HG02852 (cell line): Measurements from ENCODE around the gene ADGRB2.
A peak's percentile ranks its signal among the peaks of the same experiment; 100 is the strongest.

ENCODE experiments used
- ATAC-seq: cut with Tn5 transposase; IDR thresholded peaks from one replicate; pipeline ENCODE4 v1.9.1; 2021; ENCODE audit warnings: mild to moderate bottlenecking, moderate library complexity; ENCODE audit not compliant: unreplicated experiment

The ADGRB2 gene

DNA sequence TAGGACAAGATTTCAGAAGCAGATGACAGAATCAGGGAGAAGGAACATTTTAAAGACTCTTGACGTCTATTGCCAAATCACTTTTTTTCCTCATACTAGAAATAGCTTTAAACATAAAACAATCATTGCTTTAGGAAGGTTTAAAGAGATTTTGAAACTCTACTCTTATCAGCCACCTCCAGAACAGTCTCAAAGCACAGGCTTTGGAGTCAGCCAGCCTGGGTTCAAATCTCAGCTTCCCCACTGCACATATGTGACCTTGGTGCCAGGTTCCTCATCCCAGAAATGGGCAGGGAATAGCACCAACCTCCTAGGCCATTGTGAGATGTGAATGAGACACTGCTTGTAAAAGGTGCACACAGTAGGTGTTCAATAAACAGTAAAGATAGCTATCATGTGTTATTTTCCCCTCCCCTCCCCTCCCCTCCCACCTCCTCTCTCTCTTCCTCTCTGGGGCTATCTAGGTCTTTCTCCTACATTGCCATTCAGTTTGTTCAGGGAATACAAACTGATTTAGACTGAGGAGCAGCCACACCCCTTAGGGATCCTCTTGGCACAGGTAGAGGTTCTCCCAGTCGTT lies 31.0 kb upstream of the ADGRB2 start:
- no peak for ATAC-seq

DNA sequence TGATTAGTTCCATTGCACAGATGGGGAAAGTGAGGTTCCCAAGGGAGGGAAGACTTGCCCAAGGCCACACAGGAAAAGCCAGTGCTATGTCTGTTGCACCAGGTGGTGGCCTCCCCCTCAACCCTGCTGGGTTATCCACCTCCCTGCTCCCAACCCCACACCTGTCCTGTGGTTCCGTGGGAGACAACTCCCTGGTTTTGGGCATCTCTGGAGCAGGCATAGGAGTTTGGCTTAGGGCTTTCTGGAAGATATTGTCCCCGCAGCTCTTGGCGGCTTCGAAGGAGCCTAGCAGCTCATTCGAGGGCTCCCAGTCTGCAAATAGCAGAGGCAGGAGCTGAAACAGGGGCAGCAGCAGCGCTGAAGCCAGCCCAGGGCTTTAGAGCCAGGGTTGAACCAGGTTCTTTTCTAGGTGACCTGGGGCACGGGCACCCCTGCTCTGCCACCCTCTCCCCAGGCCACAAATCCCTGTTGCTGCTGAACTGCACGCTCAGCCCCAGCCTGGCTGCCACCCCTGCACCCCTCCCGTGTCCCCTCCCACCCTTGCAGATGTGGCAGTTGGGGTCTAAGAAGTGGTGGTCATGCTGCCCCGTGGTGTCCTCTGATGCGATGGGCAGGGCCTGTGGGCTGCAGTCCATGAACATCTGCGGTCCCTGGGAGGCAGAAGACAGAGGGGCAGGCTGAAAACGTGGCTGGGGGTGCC lies 29.6 kb upstream of the ADGRB2 start:
- ATAC-seq: no peak

DNA sequence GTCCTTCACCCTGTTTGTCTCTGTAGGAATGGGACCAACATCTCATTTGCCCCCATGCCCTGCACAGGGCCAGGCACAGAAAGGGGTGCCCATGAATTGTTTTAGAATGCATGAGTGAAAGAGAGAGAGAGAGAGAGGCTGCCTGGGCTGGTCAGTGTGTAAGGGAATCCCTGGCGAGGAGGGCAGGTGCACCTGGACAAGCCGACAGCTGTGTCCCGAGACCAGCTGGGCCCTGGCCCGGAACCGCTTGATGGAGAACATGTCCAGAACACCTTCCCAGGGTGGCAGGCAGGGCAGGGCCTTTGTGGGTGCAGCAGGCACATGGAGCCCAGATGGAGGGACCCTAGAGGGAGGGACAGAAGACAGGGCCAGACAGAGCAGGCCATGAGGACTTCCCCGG lies 28.9 kb upstream of the ADGRB2 start:
- ATAC-seq: no peak

DNA sequence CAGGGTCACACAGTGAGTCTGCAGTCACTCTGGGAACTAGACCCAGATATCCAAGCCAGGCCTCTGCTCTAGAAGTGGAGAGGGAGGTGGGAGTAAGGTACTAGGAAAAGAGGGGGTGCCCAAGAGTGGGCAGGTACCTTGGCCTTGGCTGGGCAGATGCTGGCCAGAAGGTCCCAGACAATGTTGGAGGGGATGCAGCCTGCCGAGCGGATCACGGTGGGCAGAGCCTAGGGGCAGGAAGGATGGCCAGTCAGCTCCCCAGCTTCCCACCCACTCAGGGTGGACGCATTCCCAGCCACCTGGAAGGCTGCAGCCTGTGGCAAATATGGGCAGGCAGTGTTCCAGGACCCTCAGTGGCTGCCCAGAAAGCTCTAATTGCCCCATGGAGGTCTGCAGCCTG lies 28.4 kb upstream of the ADGRB2 start:
- ATAC-seq: no peak

DNA sequence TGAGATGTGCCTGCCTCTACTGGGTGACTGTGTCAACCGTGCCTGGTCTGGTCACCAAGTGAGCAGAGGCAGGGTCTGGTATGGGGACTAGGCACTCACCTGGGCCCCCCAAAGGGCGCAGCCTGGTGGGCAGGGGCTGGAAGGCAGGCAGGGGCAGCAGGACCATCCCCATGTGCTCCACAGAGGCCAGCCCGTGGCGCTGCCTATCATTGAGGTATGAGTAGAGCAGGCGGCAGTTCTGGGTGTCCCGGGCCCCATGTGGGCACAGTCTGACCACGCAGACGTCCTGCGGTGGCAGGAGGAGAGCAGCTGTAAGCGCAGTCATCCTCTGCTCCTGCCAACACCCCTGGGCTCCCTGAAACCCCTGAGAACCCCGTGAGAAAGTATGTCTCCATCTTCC lies 28.0 kb upstream of the ADGRB2 start:
- no peak for ATAC-seq

DNA sequence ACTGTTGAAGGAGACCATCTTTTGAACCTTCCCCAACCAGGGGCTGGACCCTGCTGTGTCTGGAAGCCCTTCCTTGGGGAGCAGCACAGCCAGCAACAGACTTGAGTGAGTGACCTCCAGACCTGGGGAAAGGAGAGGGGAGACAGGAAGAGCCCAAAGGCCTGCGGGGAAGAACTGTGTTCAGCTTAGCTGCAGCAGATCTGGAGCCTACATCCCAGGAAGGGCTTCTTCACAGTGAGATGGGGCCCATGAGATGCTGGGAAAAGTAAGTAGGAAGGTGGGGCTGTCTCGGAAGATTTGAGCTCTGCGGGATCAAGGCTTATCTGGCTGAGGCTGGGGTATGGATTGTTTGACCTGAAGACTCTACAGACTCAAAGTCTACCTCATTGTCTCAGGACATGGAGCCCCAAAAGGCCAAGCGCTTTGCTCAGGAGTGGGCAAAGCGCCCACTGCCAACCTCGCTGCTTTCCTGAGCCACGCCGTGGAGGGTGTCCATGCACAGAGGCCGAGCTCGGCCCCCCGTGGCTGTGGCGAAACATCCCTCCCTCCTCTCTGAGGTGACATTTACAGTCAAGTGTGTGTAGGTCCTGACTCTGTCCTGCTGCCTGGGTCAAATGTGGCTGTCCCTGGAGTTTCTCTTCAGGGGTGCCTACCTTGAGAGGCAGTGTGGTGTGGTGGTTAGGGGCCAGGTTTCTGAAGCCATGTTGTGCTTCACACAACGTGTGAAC lies 27.2 kb upstream of the ADGRB2 start:
- ATAC-seq: no peak

DNA sequence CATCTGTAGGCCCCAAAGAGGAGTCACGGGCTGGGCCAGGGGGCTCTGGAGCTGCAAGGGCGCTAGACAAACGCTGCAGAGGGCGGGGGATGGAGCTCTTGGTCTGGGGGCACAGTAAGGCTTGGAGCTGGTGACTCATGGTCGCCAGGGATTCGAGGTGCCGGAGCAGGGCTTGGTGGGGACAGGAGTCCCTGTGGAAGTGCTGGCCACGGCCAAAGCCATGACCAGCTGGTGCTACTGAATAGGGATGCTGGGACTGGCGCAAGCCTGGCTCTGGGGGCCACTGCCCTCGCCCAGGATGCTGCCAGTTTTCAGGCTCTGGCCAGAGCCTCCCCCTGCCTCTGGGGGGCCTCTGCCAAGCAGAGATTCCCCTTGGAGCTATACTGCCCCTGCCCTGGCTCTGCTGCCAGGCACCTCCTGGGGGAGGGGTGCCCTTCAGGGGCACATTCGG lies 26.5 kb upstream of the ADGRB2 start:
- ATAC-seq: no peak

DNA sequence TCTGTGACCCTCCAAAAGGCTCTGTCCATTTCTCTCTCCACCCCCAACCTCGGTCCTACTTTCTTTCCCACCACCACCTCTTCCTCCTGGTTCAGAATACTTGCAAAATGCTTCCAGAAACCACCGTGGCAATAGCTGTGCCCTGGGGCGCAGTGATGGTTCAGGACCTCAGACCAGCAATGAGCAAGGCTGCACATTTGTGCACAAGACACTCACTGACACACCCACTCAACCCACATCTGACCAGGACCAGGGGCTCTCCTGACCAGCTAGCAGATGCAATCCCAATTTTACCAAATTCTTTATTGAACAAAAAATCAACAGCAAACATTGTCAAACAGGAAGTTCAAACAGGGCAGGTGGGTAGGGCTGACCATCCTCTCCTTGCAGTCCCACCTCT lies 26.0 kb upstream of the ADGRB2 start:
- ATAC-seq: no peak

DNA sequence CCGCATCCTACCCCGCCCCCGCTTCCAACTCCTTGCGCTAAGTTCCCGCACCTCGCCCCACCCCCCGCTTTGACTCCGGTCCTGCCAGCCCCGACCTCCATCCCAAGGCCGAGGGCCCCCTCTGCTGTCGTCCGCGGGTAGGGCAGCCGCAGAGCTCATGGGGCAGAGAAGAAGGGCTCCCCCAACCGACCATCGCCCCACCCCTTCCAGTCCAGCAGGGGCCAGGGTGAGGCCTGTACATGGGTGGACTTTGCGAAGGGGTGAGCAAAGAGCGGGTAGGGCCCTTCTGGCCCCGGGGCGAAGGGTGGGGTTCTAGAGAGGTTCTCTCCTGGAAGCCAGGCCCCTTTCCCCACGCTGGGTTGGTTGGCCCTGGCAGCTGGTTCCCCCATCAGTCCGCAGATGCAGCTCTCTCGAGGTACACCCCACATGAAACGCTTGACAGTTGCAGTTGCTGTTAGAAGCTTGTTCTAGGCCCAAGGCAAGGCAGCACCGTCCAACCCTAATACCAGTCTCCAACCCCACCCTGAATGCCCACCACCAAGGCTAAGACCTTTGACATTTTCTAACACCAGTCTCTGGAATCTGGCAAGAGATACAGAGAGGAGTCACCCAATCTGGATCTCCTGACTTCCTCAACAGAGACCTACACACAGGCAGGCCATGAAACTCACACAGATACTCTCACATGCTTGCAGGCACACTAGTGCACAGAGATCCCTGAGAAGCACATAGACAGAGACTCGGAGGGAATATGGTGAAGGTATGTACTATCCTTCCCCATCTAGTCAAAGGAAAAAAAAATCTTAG lies 25.3 kb upstream of the ADGRB2 start:
- ATAC-seq: peak; percentile 44

DNA sequence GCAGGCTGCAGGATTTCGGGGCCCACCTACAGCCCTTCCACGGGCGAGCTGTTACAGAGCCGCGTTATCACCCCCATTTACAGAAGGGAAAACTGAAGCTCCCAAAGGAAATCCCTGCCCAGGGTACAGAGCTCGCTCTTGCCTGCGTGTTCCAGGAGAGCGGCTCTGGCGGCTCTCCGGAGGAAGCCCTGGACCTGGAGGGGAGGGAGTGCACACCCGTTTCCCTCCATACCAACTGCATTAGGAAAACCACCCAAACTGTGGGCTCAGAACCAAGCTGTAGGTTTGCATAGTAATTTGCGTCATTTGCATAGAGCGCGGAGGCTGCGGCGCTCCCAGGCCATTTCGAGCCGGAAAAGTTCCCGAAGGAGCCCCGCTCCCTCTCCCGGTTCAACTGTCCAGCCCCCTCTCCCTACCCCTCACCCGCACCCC lies 24.7 kb upstream of the ADGRB2 start:
- peak; percentile 13 for ATAC-seq

DNA sequence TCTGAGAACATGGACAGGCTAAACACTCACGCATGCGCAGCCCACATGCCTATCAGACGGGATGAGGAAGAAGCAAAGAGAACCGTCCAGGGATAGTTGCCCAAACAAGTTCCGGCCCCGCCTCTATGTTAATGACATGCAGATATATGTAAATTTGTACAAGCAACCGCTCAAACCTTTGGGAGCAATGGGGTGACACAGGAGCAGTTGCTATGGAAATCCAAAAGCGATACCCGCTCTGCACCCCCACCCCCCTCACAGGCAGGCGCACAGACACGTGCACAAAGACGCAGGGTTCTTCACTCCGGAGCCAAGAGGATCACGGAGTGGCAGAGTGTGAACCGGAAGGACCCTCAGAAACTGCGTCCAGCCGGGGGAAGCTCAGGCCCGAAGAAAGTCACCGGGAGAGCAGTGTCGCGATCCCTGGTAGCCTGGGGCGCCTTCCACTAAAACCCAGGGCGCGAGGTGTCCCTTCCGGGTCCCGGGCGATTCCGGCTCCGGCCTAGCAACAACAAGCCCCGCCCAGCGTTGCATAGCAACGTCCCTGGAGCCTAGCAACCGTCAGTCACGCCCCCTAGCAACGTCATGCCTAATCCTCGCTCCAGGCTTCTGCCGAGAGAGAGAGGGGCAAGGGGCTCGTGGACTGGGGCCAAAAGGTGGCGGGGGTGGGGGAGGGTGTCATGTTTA lies 24.1 kb upstream of the ADGRB2 start:
- peak; percentile 74 for ATAC-seq

DNA sequence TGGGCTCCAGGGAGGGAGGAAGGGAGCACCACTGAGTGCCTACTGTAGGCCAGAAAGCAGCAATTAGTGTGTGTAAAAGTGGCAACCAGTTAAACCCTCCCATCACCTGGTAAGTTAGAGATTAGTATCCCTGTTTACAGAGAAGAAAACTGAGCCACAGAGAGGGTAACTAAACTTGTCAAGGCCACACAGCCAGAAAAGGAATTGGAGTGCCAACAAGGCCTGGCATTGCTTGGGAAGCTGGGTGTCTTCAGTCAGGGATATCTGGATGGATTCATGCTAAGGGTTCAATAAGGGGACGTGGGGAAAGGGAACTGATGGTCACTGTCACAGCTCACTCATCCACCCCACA lies 23.6 kb upstream of the ADGRB2 start:
- ATAC-seq: no peak

DNA sequence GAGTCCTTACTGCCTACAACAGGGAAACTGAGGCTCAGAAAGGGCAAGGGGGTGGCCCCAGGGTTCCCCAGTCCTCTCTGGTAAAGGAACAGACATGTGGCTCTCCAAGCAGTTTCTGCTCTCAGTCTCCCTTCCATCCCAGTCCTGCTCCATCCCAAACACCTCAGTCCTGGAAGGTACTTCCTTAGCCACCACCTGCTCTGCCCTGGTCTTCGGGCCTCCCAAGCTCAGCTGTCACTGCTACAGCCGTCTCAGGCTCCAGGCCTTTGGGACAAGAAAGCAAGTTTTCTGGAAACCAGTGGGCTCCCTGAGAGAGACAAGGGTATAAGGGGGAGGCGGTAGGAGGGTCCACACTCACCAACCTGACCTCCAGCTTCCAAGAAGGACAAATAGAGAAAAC lies 23.1 kb upstream of the ADGRB2 start:
- ATAC-seq: no peak

DNA sequence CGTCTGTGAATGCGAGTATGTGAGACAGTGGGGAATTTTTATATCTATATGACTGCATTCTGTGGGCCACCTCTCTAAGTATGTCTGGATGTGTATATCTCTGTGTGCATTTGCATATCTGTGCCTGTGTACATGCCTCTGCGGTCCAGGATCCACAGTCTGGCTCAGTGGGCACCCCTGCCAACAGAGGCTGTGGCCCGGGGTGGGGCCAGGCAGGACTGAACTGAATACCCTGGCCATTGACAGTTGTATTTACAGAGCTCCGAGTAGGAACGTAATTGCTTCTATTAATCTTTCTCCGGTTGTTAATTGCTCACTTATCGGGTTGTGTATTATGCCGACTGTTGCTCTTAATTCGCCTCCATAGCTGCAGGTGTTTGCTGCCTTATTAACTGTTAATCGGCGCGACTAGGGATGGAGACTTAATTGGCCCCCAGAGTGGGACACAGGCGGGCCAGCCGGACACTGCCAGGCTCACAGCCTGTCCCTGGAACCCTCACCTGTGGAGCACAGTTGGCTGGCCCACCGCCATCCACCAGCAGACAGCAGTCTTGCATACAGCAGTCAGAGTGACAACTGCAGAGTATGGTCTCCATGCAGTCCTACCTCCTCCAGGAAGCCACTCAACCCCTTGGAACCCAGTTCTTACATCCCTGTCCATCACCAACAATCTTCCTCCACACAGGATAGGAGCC lies 22.4 kb upstream of the ADGRB2 start:
- ATAC-seq: no peak

DNA sequence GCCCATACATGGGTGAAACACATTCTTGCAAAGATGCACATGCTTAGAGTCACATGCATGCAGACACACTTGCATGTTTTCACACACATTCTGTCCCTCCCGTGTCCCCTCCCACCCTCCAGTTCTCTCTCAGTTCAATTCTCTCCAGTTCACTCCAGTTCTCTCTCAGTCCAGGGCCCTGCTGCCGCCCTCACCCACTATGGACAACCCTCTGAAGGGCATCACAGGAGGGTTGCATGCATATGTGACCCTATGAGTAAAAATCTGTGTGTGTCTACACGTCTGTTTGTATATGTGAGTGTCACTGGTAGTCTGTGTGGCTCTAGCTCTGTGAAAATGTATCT lies 21.8 kb upstream of the ADGRB2 start:
- no peak for ATAC-seq

DNA sequence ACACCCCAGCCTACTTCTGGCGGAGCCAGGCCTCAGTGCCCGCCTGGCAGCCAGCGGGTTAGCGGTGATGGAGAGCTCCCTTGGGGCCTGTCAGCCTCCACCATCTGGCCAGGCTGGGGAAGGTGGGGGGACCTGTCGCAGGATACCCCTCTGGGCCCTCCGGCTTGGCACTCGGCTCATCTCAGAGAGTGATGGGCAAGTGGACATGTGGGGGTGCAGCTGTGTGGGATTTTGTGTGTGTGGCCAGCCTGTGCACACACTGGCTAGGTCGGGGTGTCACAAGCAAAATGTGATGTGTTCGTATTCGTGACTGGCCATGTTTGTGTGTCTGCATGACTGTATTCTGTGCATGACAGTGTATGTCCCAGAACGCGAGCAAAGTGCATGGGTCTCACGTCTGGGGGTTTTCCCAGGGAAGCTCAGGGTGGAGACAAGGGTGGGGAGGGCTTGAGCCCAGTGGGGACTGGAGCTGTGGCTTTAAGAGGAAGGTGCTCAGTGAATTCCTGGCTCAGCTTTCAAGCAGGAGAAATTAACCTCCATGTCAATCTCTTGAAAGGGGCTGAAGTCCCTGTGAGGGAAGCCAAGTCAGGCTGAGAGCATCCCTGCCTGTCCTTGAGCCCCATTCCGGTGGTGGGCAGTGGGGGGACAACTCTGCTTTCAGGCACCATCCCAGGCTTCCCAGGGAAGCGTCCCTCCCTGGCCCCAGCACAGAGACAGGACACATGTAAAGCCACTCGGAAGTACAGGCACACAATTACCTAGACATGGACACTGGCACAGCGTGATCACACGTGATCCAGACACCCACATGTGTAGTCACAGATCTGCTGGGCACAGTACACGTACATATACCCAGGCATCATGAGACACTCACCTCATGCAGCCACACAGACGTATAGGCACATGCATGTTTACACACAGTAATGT lies 21.1 kb upstream of the ADGRB2 start:
- no peak for ATAC-seq

DNA sequence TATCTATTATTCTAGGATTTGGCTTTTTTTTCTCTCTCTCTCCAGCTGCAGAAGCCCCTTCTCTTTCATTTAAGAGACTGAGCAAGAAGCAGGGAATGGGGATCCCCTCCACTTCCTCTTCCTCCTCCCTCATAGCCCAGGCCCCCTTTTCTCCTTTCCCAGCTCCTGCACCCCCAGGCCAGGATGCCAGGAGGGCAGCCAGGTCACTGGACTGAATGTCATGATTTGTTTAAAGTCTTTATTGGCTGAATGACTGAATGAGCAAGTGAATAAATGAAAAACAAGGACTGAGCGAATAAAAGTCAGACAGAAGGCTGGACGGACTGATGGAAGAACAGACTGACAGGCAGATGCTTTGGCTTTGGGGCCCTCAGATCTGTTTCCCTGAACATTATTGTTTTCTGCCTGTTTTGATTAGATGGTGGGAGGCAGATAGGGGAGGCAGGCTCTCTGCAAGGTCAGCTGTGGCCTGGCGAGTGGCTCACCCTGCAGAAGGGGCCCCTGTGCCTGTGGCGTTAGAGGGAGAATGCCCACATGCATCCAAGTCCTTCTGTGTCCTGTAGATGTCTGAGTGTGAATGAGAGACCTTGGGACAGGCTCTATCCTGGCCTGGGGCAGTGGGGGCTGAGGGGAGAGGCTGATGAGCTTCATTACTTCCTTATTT lies 20.3 kb upstream of the ADGRB2 start:
- no peak for ATAC-seq

DNA sequence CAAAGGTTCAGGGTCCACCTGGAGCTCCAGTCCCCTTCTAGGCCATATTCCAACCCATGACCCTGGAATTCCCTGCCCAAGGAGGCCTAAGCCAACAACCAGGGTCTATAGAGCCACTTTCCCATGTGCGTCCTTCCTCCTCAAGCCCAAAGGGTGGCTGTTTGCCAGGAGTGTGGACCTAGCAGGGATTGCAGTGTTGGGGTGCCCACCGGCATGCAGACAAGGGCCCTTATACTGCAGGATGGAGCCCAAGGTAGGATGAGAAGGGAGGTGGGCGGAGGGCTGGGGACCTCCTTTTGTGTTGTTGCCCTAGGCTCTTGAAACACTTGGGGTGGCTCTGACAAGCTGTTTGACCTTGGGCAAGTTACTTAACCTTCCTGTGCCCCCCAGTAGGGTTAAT lies 19.7 kb upstream of the ADGRB2 start:
- ATAC-seq: no peak
